DOHH2 (cell line): Measurements from ENCODE around the gene FCHSD2.

ENCODE experiments used
- EZH2phosphoT487 ChIP-seq: fragments of 200-600 bp; sonication (generic); IDR thresholded peaks from 2 replicates; pipeline ENCODE4 v1.6.1; 2017; ENCODE audit warnings: borderline replicate concordance, mild to moderate bottlenecking, antibody characterized with exemption, low read length, moderate library complexity, mixed read lengths
- TF ChIP-seq, protein P1 (sequence below): fragments of 200-600 bp; sonication (generic); IDR thresholded peaks from one replicate; pipeline ENCODE4 v1.5.1; 2014; ENCODE audit warnings: antibody characterized with exemption, mild to moderate bottlenecking, low read depth, low read length; ENCODE audit not compliant: poor library complexity, severe bottlenecking

DNA sequence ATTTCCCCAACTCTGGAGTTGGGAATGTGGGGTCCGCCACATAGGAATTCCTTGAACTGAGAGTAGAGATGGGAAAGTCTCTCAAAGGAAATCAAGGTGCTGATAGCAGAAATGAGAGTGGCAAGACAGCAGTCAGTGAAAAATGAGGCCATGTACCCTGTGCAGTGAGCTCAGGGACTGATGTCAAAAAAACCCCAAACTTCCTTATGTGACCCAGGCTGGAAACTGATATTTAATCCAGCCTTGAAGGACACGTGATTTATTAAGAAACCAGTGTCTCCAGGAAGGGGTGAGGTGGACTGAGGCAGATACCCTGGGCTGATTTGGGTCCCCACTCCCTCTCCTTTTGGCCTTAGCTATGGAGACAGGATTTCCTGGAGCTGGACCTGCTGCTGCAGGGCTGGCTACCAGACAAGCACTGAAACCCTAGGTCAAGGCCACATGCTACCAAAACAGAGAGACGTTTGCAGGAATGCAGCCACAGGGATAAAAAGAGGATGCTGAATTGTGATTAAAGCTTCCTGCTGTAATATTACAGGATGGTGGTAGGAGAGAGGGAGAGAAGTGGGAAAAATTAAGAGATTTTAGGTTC lies 25.3 kb upstream of the FCHSD2 start:
- no peak for TF ChIP-seq EZH2phosphoT487
- TF ChIP-seq, protein P1, sequence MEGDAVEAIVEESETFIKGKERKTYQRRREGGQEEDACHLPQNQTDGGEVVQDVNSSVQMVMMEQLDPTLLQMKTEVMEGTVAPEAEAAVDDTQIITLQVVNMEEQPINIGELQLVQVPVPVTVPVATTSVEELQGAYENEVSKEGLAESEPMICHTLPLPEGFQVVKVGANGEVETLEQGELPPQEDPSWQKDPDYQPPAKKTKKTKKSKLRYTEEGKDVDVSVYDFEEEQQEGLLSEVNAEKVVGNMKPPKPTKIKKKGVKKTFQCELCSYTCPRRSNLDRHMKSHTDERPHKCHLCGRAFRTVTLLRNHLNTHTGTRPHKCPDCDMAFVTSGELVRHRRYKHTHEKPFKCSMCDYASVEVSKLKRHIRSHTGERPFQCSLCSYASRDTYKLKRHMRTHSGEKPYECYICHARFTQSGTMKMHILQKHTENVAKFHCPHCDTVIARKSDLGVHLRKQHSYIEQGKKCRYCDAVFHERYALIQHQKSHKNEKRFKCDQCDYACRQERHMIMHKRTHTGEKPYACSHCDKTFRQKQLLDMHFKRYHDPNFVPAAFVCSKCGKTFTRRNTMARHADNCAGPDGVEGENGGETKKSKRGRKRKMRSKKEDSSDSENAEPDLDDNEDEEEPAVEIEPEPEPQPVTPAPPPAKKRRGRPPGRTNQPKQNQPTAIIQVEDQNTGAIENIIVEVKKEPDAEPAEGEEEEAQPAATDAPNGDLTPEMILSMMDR: no peak
